Nephron progenitor cell (in vitro differentiated cells): ENCODE data around the gene SNX30.
A peak's percentile ranks its signal among the peaks of the same experiment; 100 is the strongest.

Experiments used
- DNase-seq: peaks from one replicate; pipeline ENCODE4 v3.0.0; 2021
- H3K27ac Mint-ChIP-seq: 2 replicates; pipeline ENCODE4 v1.8.0; 2021; ENCODE audit warnings: mild to moderate bottlenecking, moderate library complexity, mixed read lengths
- H3K27me3 Mint-ChIP-seq: 2 replicates; pipeline ENCODE4 v1.8.0; 2021; ENCODE audit warnings: mild to moderate bottlenecking, low read depth, mixed read lengths; ENCODE audit not compliant: poor library complexity
- H3K36me3 Mint-ChIP-seq: 2 replicates; pipeline ENCODE4 v1.8.0; 2021; ENCODE audit warnings: low read depth, mixed read lengths
- H3K4me1 Mint-ChIP-seq: 2 replicates; pipeline ENCODE4 v1.8.0; 2021; ENCODE audit warnings: mixed read lengths
- H3K4me3 Mint-ChIP-seq: 2 replicates; pipeline ENCODE4 v1.8.0; 2021; ENCODE audit warnings: mild to moderate bottlenecking, moderate library complexity, mixed read lengths
- H3K9me3 Mint-ChIP-seq: 2 replicates; pipeline ENCODE4 v1.8.0; 2021; ENCODE audit warnings: mild to moderate bottlenecking, moderate library complexity, mixed read lengths
- TF ChIP-seq, protein P1 (sequence below): fragments of 200-600 bp; sonication (generic); IDR thresholded peaks from 2 replicates; pipeline ENCODE4 v1.5.0; 2021; ENCODE audit warnings: antibody characterized with exemption

SNX30 gene

DNA sequence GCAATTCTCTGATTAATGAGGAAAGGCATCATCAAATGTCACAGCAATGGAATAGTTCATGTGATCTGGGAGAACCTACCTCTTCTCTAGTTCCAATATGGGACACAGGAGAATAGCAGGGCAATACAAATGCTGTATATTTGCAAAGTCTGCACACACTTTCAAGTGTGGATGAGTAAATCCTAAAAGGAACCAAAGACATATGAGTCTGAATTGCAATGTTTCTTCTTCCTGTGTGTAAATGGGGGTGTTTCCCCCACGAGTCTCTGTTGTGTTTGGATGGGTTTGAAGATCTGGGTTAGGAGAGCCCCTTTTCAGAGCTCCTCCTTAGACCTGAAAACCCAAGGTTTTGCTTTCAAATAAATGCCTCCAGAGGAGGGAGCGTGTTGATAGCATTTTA, 113.2 kb downstream of the SNX30 start:
- no peak overlapping the region for H3K27ac Mint-ChIP-seq
- H3K36me3 Mint-ChIP-seq: peaks cover 47% of the 10 kb centered on the region
- peaks cover 39% of the 10 kb centered on the region for H3K4me1 Mint-ChIP-seq
- TF ChIP-seq, protein P1, sequence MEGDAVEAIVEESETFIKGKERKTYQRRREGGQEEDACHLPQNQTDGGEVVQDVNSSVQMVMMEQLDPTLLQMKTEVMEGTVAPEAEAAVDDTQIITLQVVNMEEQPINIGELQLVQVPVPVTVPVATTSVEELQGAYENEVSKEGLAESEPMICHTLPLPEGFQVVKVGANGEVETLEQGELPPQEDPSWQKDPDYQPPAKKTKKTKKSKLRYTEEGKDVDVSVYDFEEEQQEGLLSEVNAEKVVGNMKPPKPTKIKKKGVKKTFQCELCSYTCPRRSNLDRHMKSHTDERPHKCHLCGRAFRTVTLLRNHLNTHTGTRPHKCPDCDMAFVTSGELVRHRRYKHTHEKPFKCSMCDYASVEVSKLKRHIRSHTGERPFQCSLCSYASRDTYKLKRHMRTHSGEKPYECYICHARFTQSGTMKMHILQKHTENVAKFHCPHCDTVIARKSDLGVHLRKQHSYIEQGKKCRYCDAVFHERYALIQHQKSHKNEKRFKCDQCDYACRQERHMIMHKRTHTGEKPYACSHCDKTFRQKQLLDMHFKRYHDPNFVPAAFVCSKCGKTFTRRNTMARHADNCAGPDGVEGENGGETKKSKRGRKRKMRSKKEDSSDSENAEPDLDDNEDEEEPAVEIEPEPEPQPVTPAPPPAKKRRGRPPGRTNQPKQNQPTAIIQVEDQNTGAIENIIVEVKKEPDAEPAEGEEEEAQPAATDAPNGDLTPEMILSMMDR: no peak
- H3K9me3 Mint-ChIP-seq: peaks cover 3% of the 10 kb centered on the region
- H3K27me3 Mint-ChIP-seq: peaks cover 12% of the 10 kb centered on the region
- DNase-seq: no peak
- H3K4me3 Mint-ChIP-seq: no peak overlapping the region

DNA sequence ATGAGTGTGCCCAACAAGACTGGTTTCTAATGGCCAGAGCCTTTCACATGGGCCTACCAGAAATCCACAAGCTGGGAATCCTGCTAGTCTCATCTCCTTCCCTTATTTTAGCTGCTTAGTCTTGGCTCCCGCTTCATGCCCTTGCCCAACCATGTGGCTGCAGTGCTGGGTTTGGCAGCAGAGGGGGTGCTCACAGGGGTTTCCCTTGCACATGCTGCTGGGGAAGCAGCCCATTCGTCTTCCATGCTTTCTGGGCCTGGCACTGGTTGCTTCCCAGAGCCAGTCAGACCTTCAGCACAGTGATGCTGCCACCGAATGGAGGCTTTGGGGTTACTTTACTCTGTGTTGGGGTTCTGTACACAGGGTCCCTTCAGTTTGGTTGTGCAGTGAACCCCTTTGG, 113.8 kb downstream of the SNX30 start:
- peaks cover 47% of the 10 kb centered on the region for H3K36me3 Mint-ChIP-seq
- peaks cover 12% of the 10 kb centered on the region for H3K27me3 Mint-ChIP-seq
- no peak for DNase-seq
- TF ChIP-seq, protein P1: no peak
- H3K4me3 Mint-ChIP-seq: no peak overlapping the region
- no peak overlapping the region for H3K27ac Mint-ChIP-seq
- peaks cover 3% of the 10 kb centered on the region for H3K9me3 Mint-ChIP-seq
- H3K4me1 Mint-ChIP-seq: peaks cover 43% of the 10 kb centered on the region

DNA sequence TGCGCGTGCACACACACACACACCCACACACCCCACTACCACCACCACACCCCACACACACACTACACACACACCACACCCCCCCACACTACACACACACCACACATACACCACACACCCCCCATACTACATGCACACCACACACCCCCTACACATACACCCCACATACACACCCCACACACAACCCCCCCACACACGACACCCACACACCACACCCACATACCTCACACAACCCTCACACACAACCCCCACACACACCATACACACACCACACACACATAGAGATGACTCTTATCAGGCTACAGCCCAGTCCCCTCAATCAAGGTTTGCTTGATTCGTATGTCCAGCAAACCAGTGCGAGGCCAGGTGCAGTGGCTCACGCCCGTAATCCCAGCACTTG, 114.4 kb downstream of the SNX30 start:
- TF ChIP-seq, protein P1: no peak
- Mint-ChIP-seq H3K27me3 (peaks cover 12% of the 10 kb centered on the region), H3K4me3 (no peak overlapping the region), H3K4me1 (peaks cover 49% of the 10 kb centered on the region), H3K36me3 (peaks cover 47% of the 10 kb centered on the region), H3K9me3 (peaks cover 3% of the 10 kb centered on the region), H3K27ac (peak overlapping the region; percentile 40)
- no peak for DNase-seq

DNA sequence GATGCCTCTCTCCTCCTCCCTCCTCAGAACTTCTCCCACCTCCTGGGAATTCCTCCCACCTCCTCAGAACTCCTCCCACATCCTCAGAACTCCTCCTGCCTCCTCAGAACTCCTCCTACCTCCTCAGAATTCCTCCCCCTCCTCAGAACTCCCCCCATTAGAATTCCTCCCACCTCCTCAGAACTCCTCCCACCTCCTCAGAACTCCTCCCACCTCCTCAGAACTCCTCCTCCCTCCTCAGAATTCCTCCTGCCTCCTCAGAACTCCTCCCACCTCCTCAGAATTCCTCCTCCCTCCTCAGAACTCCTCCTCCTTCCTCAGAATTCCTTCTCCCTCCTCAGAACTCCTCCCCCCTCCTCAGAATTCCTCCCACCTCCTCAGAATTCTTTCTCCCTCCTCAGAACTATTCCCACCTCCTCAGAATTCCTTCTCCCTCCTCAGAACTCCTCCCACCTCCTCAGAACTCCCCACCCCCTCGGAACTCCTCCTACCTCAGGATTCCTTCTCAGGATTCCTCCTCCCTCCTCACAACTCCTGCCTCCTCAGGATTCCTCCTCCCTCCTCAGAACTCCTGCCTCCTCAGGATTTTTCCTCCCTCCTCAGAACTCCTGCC, 116.2 kb downstream of the SNX30 start:
- TF ChIP-seq, protein P1: no peak
- H3K27ac Mint-ChIP-seq: no peak overlapping the region
- peaks cover 3% of the 10 kb centered on the region for H3K9me3 Mint-ChIP-seq
- H3K36me3 Mint-ChIP-seq: peaks cover 41% of the 10 kb centered on the region
- no peak for DNase-seq
- no peak overlapping the region for H3K4me3 Mint-ChIP-seq
- H3K27me3 Mint-ChIP-seq: peaks cover 15% of the 10 kb centered on the region
- peaks cover 54% of the 10 kb centered on the region for H3K4me1 Mint-ChIP-seq

DNA sequence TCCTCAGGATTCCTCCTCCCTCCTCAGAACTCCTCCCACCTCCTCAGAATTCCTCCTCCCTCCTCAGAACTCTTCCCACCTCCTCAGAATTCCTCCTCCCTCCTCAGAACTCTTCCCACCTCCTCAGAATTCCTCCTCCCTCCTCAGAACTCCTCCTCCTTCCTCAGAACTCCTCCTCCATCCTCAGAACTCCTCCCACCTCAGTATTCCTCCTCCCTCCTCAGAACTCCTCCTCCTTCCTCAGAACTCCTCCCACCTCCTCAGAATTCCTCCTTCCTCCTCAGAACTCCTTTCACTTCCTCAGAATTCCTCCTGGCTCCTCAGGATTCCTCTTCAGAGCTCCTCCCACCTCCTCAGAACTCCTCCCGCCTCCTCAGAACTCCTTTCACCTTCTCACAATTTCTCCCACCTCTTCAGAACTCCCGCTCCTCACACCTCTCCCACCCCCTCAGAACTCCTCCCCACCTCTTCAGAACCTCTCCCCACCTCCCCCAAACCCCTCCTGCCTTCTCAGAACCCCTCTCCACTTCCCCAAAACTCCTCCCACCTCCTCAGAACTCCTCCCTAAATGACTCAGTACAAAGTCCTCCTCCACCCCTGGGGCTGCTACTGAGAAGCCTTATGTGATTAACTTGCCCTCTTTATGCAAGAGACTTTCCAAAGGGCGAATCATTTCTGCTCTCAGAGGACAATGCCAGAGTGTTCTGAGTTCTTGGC, 116.9 kb downstream of the SNX30 start:
- no peak for DNase-seq
- Mint-ChIP-seq H3K4me3 (no peak overlapping the region), H3K27ac (peak overlapping the region; percentile 90)

More for the DNA sequence above, 116.9 kb downstream of the SNX30 start:
- peaks cover 52% of the 10 kb centered on the region for H3K4me1 Mint-ChIP-seq
- peaks cover 45% of the 10 kb centered on the region for H3K36me3 Mint-ChIP-seq
- peaks cover 15% of the 10 kb centered on the region for H3K27me3 Mint-ChIP-seq
- TF ChIP-seq, protein P1: no peak
- H3K9me3 Mint-ChIP-seq: peaks cover 3% of the 10 kb centered on the region
